ENCODE measurements around the gene CDC25B.

DNA sequence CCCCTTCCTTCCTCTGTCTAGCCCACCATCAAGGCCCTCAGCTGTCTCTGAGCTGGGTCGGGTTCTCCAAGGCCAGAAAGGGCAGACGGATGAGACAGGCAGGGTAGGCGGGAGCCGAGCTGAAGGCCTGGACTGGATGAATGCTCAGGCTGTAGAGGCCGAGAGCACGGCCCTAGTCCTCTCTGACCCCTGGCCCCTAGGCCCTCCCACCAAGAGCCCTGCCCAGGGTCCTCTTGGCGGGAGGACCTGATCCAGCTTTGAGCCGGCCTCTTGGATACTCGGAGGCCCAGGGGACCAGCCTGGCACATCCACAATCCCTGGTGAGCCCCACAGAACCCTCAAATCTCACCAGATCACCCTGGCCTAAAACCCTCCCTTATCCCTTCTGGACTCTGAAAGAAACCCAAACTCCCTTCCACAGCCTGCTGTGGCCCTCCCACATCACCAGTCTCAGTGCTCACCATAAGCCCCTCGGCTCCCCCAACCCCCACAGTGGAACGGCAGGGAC lies 36.7 kb upstream of the CDC25B start:
- TF ChIP-seq CTCF (tag by site-specific recombination; IDR thresholded peaks at IDR 0.05) = no peak
- no peak for TF ChIP-seq WT1 (tag by site-specific recombination; IDR thresholded peaks at IDR 0.05)
- TF ChIP-seq ZNF133 (tag by site-specific recombination; IDR thresholded peaks at IDR 0.05) = no peak
- TF ChIP-seq, protein P1, sequence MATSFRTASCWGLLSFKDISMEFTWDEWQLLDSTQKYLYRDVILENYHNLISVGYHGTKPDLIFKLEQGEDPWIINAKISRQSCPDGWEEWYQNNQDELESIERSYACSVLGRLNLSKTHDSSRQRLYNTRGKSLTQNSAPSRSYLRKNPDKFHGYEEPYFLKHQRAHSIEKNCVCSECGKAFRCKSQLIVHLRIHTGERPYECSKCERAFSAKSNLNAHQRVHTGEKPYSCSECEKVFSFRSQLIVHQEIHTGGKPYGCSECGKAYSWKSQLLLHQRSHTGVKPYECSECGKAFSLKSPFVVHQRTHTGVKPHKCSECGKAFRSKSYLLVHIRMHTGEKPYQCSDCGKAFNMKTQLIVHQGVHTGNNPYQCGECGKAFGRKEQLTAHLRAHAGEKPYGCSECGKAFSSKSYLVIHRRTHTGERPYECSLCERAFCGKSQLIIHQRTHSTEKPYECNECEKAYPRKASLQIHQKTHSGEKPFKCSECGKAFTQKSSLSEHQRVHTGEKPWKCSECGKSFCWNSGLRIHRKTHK (tag by site-specific recombination; IDR thresholded peaks at IDR 0.05) = no peak
- TF ChIP-seq ZNF645 (tag by site-specific recombination; IDR thresholded peaks at IDR 0.05) = no peak

All from HEK293 (cell line).